ENCODE data around the gene CRACDL.

DNA sequence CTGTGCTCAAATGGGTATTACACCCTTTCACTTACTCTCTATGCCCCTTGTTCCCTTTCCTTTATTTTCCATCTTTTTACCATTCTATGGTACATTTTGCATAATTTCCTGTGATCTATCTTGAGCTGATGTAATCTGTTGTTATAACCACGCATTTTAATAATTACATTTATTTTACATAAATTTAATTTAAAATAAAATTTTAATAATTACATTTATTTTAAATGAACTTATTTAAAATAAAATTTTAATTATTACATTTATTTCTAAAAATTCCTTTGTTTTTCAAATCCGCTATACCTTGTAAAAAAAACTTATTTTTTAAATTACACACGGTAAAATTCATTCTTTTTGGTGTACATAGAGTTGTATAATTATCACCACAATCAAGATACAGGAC lies 93.9 kb downstream of the CRACDL start:
- TF ChIP-seq, protein P1, sequence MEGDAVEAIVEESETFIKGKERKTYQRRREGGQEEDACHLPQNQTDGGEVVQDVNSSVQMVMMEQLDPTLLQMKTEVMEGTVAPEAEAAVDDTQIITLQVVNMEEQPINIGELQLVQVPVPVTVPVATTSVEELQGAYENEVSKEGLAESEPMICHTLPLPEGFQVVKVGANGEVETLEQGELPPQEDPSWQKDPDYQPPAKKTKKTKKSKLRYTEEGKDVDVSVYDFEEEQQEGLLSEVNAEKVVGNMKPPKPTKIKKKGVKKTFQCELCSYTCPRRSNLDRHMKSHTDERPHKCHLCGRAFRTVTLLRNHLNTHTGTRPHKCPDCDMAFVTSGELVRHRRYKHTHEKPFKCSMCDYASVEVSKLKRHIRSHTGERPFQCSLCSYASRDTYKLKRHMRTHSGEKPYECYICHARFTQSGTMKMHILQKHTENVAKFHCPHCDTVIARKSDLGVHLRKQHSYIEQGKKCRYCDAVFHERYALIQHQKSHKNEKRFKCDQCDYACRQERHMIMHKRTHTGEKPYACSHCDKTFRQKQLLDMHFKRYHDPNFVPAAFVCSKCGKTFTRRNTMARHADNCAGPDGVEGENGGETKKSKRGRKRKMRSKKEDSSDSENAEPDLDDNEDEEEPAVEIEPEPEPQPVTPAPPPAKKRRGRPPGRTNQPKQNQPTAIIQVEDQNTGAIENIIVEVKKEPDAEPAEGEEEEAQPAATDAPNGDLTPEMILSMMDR (IDR thresholded peaks at IDR 0.05), result no peak
- no peak for TF ChIP-seq POLR2A (IDR thresholded peaks at IDR 0.05)
